Body of pancreas (tissue), 4 donors: ENCODE data around the gene DEFB124. TPM values are rescaled to one million over a fixed set of nuclear protein-coding genes. Genes with fewer than 3 reads are reported as not detected.

Experiments
- ATAC-seq: fragments of 150-250 bp; one replicate; pipeline ENCODE4 v1.9.1; 2016
- DNase-seq, 4 donors: peaks; one replicate each; pipeline ENCODE4 v3.0.0-alpha.2; 2019
- H3K27ac ChIP-seq, 4 donors: fragments of 200-600 bp; sonication (generic); 1 replicate in 3 of 4; 2 replicates in 1 of 4; pipeline versions ENCODE4 v1.5.1 to v1.6.1; 2016 to 2019; ENCODE audit warnings: mild to moderate bottlenecking in 1 of 4, mixed read lengths in 1 of 4, moderate library complexity in 1 of 4
- H3K27me3 ChIP-seq, 2 donors: fragments of 200-600 bp; sonication (generic); one replicate each; pipeline ENCODE4 v1.6.0; 2016; ENCODE audit warnings: mild to moderate bottlenecking in 1 of 2
- H3K36me3 ChIP-seq, 2 donors: fragments of 200-600 bp; sonication (generic); replicated peaks in 1 of 2; 2 replicates each; pipeline ENCODE4 v1.5.1; 2016; ENCODE audit warnings: low read depth in 2 of 2; ENCODE audit not compliant: insufficient read depth in 1 of 2
- H3K4me1 ChIP-seq: fragments of 200-600 bp; sonication (generic); one replicate; pipeline ENCODE4 v1.6.0; 2016
- H3K4me3 ChIP-seq, 2 donors: fragments of 200-600 bp; sonication (generic); 1 replicate in 1 of 2; 2 replicates in 1 of 2; pipeline ENCODE4 v1.5.1; 2016 to 2019
- H3K9me3 ChIP-seq, 3 donors: fragments of 200-600 bp; sonication (generic); 1 replicate in 2 of 3; 2 replicates in 1 of 3; pipeline ENCODE4 v1.5.1; 2016
- POLR2A ChIP-seq, 3 donors: fragments of 450-650 bp; IDR thresholded peaks; one replicate each; pipeline ENCODE4 v1.6.1; 2016; ENCODE audit warnings: antibody characterized with exemption in 3 of 3, mild to moderate bottlenecking in 2 of 3
- WGBS, 2 donors: methylation state at CpG; one replicate each; pipeline ENCODE4 v1.1.5; 2017; 5-methylcytosine and 5-hydroxymethylcytosine counted together
- intact Hi-C: fragments of 100-400 bp; cut with DNase I; formaldehyde crosslinking; loops from one replicate; pipeline ENCODE4 v1.15.1; 2023
- total RNA-seq, 2 donors: library from RNA; depleted of rRNA; stranded (reverse); fragments of >200 nt; gene quantifications; one replicate each; pipeline ENCODE4 v1.1.0, GENCODE V29; 2016
- TF ChIP-seq, protein P1 (sequence below), 7 experiments: fragments of 450-650 bp in 4 of 7; fragments of 200-600 bp in 3 of 7; sonication (generic) in 3 of 7; IDR thresholded peaks; one replicate each; pipeline ENCODE4 v1.5.1; 2016 to 2019; ENCODE audit warnings: antibody characterized with exemption in 7 of 7

DEFB124 gene
- total RNA-seq, 2 donors from 2014 or later: not detected

DNA sequence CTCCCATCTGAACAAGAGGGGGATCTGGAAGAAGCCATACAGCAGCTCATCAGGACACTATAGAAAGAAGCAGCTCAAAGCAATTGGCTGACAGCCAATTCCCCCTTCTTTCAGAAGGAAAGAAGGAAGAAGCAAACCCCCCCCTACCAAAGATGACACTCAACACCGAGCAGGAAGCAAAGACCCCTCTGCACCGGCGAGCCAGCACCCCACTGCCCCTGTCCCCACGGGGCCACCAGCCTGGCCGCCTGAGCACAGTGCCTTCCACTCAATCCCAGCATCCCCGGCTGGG is 1.3 kb upstream of the DEFB124 start:
- Histone ChIP-seq H3K4me1 (peaks cover 11% of the 10 kb centered on the region), H3K36me3 (no peaks in the 10 kb centered on the region), H3K9me3 (no peaks in the 10 kb centered on the region), H3K4me3 (no peak overlapping the region), H3K27ac (no peak overlapping the region), H3K27me3 (peaks cover 0 to 7% of the 10 kb centered on the region in 2 donors)
- 54 to 75% methylated on average over 5 to 6 of the region's 6 CpGs for WGBS, 2 donors
- no peak for ATAC-seq
- no peak for DNase-seq
- TF ChIP-seq, protein P1, sequence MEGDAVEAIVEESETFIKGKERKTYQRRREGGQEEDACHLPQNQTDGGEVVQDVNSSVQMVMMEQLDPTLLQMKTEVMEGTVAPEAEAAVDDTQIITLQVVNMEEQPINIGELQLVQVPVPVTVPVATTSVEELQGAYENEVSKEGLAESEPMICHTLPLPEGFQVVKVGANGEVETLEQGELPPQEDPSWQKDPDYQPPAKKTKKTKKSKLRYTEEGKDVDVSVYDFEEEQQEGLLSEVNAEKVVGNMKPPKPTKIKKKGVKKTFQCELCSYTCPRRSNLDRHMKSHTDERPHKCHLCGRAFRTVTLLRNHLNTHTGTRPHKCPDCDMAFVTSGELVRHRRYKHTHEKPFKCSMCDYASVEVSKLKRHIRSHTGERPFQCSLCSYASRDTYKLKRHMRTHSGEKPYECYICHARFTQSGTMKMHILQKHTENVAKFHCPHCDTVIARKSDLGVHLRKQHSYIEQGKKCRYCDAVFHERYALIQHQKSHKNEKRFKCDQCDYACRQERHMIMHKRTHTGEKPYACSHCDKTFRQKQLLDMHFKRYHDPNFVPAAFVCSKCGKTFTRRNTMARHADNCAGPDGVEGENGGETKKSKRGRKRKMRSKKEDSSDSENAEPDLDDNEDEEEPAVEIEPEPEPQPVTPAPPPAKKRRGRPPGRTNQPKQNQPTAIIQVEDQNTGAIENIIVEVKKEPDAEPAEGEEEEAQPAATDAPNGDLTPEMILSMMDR (IDR thresholded peaks at IDR 0.05): no peak
- no peak for TF ChIP-seq POLR2A (IDR thresholded peaks at IDR 0.05)
- intact Hi-C loops: no loop called here

DNA sequence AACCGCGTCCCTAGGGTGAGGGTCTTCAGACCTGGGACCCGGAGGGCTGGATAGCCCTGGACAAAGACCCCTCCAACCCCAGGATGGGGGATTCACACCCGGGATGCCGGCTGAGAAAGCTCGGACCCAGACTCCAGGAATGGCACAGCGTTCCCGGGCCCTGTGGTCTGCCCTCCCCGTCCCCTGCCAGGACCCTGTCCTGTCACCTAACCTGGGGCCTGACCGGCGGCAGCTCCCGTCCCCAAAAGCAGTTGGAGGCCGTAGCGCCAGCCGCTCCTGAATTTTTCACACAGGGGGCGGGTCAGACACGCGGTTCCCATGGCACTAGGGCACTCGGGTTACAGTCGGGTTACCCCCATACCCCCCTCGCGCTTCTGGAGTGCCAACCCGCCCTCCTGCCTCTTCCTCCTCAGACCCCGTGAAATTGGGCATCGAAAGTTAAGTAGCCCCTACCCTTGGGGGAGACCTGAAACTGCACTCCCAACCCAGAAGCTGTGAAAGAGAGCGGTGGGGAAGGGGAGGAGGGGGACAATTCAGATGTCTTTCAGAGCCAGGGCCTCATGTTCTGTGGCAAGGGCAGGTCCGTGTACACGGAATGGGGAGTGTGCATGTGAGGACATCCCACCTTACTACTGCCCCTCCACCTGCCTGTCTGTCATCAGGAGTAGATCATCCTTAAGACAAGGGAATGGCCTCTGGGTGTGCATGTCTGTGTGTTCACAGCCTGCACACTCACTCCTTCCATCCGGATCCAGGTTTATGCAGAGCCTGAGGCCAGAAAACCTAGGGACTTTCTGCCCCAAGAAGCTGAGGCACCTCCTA is 756 bp upstream of the DEFB124 start:
- intact Hi-C loops: no loop called here
- peaks cover 11% of the 10 kb centered on the region for H3K4me1 ChIP-seq
- no peak for DNase-seq
- no peak for TF ChIP-seq POLR2A (IDR thresholded peaks at IDR 0.05)
- TF ChIP-seq, protein P1 (IDR thresholded peaks at IDR 0.05): no peak
- 4 to 5% methylated on average over 8 to 29 of the region's 29 CpGs for WGBS, 2 donors
- peaks cover 0 to 7% of the 10 kb centered on the region in 2 donors for H3K27me3 ChIP-seq
- no peak overlapping the region for H3K27ac ChIP-seq
- H3K9me3 ChIP-seq: no peaks in the 10 kb centered on the region
- no peaks in the 10 kb centered on the region for H3K36me3 ChIP-seq
- ATAC-seq: no peak
- no peak overlapping the region for H3K4me3 ChIP-seq

DNA sequence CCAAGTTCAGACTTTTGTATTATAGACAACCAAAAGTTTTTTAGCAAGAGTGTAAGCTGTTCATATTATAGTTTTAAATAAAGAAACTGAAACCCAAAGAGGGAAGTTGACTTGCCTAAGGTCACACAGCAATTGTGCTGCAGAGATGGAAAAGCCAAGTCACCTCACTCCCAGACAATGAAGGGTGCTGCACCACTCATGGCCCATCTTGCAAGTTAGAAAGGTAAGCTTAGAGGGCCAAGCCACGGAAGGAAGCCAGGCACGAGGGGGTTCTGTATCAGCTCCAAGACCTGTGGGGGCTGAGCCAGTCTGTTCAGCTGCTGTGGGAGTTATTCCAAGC is 860 bp downstream of the DEFB124 start:
- peaks cover 0 to 7% of the 10 kb centered on the region in 2 donors for H3K27me3 ChIP-seq
- H3K36me3 ChIP-seq: no peaks in the 10 kb centered on the region
- no peak for TF ChIP-seq POLR2A (IDR thresholded peaks at IDR 0.05)
- TF ChIP-seq, protein P1 (IDR thresholded peaks at IDR 0.05): no peak
- H3K4me1 ChIP-seq: peaks cover 11% of the 10 kb centered on the region
- no peak overlapping the region for H3K4me3 ChIP-seq
- no peaks in the 10 kb centered on the region for H3K9me3 ChIP-seq
- intact Hi-C loops: no loop called here
- DNase-seq: no peak
- no peak overlapping the region for H3K27ac ChIP-seq
- no peak for ATAC-seq
- 35 to 83% methylated on average over 2 of the region's 2 CpGs for WGBS, 2 donors

DNA sequence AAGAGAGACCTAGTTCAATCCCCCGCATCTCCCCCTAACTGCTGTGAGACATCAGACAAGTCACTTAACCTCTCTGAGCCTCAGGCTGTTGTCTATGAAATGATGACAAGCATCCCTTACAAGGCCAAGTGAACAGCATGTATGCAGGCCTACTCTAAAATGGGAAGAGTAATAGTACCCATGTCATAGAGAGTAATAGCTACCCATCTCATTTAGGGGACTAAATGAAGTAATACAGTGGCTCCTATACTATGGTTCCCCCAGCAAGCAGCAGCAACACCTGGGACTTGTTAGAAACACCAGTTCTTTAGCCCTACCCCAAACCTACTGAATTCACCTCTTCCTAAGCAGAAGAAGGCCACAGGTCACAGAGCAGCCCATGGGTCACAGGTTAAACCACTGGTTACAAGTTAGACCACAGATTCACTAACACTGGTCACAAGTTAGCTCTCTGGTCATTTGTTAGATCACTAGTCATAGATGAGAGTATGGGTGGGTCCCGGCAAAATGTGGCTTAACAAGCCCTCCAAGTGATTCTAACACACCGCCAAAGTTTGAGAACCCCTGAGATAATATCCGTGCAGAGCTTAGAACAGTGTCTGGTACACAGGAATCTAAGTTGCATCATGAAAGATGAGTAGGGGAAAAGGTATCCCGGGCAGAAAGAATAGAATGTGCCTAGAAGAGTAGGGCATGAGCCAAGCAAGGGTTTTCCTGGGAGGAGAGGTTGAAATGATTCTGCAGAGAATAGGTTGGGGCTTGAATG is 1.4 kb downstream of the DEFB124 start:
- Histone ChIP-seq H3K4me3 (no peak overlapping the region), H3K27ac (no peak overlapping the region), H3K9me3 (no peaks in the 10 kb centered on the region), H3K4me1 (peaks cover 11% of the 10 kb centered on the region), H3K36me3 (no peaks in the 10 kb centered on the region), H3K27me3 (peaks cover 0 to 7% of the 10 kb centered on the region in 2 donors)
- DNase-seq: no peak
- TF ChIP-seq POLR2A (IDR thresholded peaks at IDR 0.05): no peak
- TF ChIP-seq, protein P1 (IDR thresholded peaks at IDR 0.05): no peak
- WGBS, 2 donors: 74 to 81% methylated on average over 5 of the region's 5 CpGs
- intact Hi-C loops: no loop called here
- no peak for ATAC-seq
